NCI-H460 (cell line): ENCODE measurements around the gene LYL1. TPM values are rescaled to one million over a fixed set of nuclear protein-coding genes. Genes with fewer than 3 reads are reported as not detected.

Experiments used
- DNase-seq: peaks from one replicate; pipeline ENCODE4 v3.0.0-alpha.2; 2016; ENCODE audit warnings: low read depth; ENCODE audit errors: extremely low read depth
- total RNA-seq: library from RNA; depleted of rRNA; stranded (reverse); fragments of >200 nt; shearing (Covaris generic); gene quantifications from 2 replicates; pipeline ENCODE4 v1.2.3, GENCODE V29; 2014; rRNA removed

The LYL1 gene
- total RNA-seq, 1 experiment from 2014 or later: 1.4 TPM

- no peak for DNase-seq
Observed at GRCh38 chr19:13060233-13060963, 42.3 kb downstream of the LYL1 start.

DNA sequence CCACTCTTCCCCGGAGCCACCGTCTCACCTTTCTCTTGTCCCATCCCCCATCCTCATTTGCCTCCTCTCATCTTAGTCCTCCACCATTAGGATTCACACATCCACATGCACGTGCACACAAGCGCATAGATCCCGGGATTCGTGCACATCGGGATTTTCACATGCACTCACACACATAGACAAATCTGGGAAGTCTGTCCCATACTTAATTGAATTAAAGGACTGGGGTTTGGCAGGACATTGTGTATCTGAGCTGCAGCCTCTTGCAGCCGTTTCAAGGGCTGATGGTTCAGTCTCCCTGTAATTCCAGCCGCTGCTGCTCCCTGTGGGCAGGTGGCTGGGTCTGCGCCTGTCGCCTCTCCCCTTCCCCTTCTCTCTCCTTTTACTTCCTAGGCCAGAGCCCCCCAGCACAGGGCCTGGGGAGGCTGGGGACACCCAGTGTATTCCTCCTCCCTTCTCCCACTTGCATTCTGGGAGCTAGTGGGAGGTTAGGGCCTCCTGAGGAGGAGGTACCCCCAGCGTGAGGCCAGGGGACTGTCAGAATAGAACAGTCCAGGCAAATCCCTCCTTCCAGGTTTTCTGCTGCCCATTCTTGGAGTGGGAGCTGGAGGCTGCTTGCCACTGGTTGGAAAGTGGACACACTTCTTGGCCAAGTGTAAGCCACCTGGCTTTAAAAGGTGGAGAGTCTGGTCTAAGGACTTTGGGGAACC lies 43.6 kb downstream of the LYL1 start:
- DNase-seq: no peak

DNA sequence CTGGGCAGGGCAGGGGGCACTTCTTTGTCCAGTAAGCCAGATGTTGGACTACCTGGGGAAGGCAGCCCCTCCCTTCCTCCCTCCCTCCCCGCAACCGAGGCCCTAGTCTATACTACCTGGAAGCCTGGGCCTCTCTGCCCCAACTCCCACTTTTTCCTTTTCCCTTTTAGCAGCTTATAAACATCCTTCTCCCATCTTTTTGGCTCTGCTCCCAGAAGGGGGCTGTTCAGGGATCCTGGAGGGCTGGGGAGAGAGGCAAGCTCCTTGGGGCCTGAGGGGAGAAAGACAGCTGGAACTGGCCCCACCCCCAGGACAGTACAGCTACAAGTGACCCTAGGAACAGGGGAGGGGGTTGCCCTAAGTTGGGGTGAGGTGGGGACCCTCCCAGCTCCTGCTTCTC lies 44.9 kb downstream of the LYL1 start:
- no peak for DNase-seq

GRCh38 chr19:13057147-13057572 lies 45.5 kb downstream of the LYL1 start:
- DNase-seq: no peak

DNA sequence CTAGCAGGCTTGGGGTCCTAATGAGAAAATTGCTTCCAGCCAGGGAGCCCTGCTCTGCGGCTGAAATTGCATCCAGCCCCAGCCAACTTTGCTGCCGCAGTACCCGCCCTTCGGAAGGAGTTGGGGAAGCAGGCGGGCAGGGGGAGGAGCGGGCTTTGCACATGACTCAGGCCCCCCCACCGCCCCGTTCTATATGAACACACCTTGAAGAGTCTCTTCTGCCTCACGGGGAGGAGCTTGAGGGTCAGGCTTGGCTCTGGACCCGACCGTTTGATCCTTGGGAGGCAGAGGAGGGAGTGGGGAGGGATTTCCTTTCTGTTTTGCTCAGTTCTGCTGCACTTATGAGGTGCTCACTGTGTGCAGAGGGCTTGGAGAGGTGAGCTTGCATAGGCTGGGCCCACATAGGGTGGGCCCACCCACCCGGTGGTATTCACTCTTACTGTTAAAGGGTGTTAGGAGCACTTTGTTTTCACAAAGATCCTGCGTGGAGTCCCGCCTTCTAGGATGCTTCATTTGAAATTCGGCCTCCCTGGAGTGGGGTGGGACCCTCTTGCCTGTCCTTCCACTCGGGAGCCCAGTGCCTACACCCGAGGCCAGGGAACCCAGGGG lies 46.5 kb downstream of the LYL1 start:
- no peak for DNase-seq

- DNase-seq: no peak
Observed at GRCh38 chr19:13055213-13056051, 47.2 kb downstream of the LYL1 start.

GRCh38 chr19:13054626-13055212 lies 47.9 kb downstream of the LYL1 start:
- DNase-seq: no peak

DNA sequence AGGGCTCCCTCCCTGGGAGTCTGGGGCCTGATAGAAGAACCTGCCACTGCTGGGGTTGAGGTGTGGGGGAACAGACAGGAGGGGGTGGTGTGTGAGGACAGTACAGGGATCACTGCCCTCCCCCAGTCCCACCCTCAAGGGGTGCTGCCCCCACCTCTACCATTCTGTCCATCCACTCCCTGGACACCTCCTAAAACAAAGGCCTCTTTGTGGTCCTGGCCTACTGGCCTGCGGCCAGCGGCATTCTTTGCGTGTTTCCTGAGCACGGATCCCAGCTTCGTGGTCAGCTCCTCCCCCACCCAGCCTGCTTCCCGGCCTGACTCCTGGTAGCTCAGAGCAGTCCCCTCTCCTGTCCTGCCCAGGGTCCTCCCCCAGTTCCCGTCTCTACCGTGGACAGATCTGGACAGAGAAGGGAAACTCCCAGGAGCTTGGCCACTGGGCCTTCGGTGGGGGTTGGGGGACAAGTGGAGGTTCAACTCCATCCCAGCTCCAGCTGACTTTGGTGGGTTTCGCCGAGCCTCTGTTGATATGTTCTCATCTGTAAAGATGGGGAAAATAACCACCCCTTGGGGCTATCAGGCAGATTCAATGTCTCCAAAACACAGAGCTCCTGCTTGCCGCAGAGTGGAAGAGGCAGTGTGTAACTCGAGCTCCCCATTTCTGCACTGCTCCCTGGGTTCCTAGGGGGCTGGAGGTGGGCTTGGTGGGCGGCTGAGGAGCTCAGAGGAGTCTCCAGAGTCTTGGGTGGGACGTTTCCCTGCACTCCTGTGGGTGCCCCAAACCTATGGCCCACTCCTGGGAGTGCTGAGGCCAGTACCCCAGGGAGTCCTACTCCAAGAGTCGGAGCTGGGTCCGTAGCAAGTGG lies 48.7 kb downstream of the LYL1 start:
- peak; percentile 69 for DNase-seq

GRCh38 chr19:13053238-13053637 lies 49.4 kb downstream of the LYL1 start:
- DNase-seq: no peak

- DNase-seq: no peak
Observed at GRCh38 chr19:13052447-13053175, 50.0 kb downstream of the LYL1 start.

GRCh38 chr19:13051557-13052165 lies 51.0 kb downstream of the LYL1 start:
- DNase-seq: no peak

GRCh38 chr19:13050274-13050673 lies 52.4 kb downstream of the LYL1 start:
- DNase-seq: no peak

Other genes with a start within 250 kb of the LYL1 start
- gene DNASE2, start 221.4 kb downstream of the LYL1 start, total RNA-seq: 24.5 and 26.8 TPM in 2 replicates
- 0.52 and 1.3 TPM in 2 replicates for gene KLF1, start 215.7 kb downstream of the LYL1 start, total RNA-seq
- 5.5 and 5.8 TPM in 2 replicates for gene GCDH, start 211.7 kb downstream of the LYL1 start, total RNA-seq
- gene SYCE2, start 183.6 kb downstream of the LYL1 start, total RNA-seq: 0.37 TPM in 1 of 2 replicates, not detected in the other
- 45.7 and 46.9 TPM in 2 replicates for gene FARSA, start 169.1 kb downstream of the LYL1 start, total RNA-seq
- 378 and 410 TPM in 2 replicates for gene CALR, start 164.2 kb downstream of the LYL1 start, total RNA-seq
- gene RAD23A, start 157.0 kb downstream of the LYL1 start, total RNA-seq: 165 and 189 TPM in 2 replicates
- gene GADD45GIP1, start 145.6 kb downstream of the LYL1 start, total RNA-seq: 24.7 and 27.4 TPM in 2 replicates
- not detected in 2 replicates for gene DAND5, start 133.3 kb downstream of the LYL1 start, total RNA-seq
- gene NFIX, start 107.4 kb downstream of the LYL1 start, total RNA-seq: 5.2 and 8.2 TPM in 2 replicates
- 36.2 and 42.8 TPM in 2 replicates for gene TRMT1, start 13.9 kb upstream of the LYL1 start, total RNA-seq
- gene NACC1, start 15.4 kb upstream of the LYL1 start, total RNA-seq: 32.0 and 35.3 TPM in 2 replicates
- 49.9 and 58.8 TPM in 2 replicates for gene STX10, start 47.5 kb upstream of the LYL1 start, total RNA-seq
- gene IER2, start 47.6 kb upstream of the LYL1 start, total RNA-seq: 35.3 and 43.7 TPM in 2 replicates